ENCODE results near the gene LRRC55.

- no peak for TF ChIP-seq POLR2A (IDR thresholded peaks at IDR 0.05)
- TF ChIP-seq CTCF (IDR thresholded peaks at IDR 0.05) = no peak
Observed at GRCh38 chr11:57144075-57144474, 37.7 kb upstream of the LRRC55 start.

Measured in thyroid gland (tissue), 4 donors.